ENCODE data around the gene GRIK2.

The GRIK2 gene

DNA sequence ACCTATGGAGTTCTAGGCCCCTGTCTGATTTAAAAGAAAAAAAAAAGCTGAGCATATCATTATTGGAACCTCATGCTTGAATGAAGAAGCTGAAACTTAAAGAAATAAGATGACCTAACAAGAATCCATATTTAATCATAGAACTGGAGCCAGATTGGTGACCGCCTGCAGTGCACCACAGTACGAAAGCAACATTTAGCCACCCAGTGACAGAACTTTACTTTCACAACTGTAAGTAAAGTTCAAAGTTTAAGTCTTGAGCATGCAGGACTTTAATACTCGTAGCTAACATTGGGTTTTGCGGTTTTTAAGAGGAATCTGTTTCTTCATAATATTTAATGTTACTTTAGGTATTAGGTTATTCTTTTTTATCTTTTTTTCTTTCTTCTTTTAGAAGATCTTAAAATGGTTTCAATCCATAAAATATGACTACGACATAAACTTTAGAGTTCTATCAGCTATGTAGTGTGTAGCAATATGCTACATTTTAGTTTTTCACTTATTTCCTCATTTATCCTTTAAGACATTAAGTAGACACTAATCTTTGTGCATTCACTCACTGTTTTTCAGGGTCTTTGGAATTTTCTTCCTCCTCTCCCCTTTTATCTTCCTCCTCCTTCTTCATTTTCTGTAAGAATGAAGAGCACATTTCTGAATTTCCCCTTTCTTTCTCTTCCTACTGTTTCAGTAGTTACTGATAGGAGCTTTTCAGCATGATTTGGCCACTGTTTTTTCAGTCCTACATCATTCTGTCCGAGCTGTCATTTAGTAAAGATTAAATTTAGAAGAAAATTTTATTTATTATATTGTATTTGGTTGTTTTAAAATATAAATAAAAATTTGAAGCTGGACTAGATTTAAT, 514.1 kb downstream of the GRIK2 start:
- TF ChIP-seq FOXP2 (optimal IDR thresholded peaks at IDR 0.05; ENCODE audit: borderline replicate concordance, extremely low read depth, extremely low read length, insufficient read depth) (no peak), POLR2AphosphoS5 (IDR thresholded peaks at IDR 0.05; ENCODE audit: low read depth, low read length) (no peak), TAF1 (IDR thresholded peaks at IDR 0.05; ENCODE audit: borderline replicate concordance, insufficient read depth, low read length) (no peak), SIN3A (IDR thresholded peaks at IDR 0.05; ENCODE audit: borderline replicate concordance, insufficient read depth, low read length) (no peak)
- TF ChIP-seq, protein P1, sequence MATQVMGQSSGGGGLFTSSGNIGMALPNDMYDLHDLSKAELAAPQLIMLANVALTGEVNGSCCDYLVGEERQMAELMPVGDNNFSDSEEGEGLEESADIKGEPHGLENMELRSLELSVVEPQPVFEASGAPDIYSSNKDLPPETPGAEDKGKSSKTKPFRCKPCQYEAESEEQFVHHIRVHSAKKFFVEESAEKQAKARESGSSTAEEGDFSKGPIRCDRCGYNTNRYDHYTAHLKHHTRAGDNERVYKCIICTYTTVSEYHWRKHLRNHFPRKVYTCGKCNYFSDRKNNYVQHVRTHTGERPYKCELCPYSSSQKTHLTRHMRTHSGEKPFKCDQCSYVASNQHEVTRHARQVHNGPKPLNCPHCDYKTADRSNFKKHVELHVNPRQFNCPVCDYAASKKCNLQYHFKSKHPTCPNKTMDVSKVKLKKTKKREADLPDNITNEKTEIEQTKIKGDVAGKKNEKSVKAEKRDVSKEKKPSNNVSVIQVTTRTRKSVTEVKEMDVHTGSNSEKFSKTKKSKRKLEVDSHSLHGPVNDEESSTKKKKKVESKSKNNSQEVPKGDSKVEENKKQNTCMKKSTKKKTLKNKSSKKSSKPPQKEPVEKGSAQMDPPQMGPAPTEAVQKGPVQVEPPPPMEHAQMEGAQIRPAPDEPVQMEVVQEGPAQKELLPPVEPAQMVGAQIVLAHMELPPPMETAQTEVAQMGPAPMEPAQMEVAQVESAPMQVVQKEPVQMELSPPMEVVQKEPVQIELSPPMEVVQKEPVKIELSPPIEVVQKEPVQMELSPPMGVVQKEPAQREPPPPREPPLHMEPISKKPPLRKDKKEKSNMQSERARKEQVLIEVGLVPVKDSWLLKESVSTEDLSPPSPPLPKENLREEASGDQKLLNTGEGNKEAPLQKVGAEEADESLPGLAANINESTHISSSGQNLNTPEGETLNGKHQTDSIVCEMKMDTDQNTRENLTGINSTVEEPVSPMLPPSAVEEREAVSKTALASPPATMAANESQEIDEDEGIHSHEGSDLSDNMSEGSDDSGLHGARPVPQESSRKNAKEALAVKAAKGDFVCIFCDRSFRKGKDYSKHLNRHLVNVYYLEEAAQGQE (IDR thresholded peaks at IDR 0.05; ENCODE audit: insufficient read depth in 1 of 2, low read depth in 2 of 2, low read length in 2 of 2): no peak

DNA sequence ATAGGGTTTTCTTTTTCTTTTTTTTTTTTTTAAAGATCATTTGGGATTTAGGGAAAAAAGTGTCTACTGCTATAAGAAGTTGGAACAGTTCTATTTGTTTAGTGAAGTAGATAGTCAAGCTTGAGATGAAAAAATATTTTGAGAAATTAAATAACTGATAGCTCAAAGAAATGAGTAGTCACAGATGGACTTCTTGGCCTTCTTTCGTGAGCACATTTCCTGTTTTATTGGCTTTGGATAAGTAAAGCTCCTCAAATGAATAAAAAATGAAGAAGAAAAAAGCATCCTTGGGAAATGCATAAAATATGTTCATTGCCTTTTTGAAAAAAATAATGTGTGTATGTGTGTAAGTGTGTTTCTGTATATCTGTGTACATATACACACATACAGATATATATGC, 515.9 kb downstream of the GRIK2 start:
- TF ChIP-seq FOXP2 (optimal IDR thresholded peaks at IDR 0.05; ENCODE audit: borderline replicate concordance, extremely low read depth, extremely low read length, insufficient read depth) (no peak), POLR2AphosphoS5 (IDR thresholded peaks at IDR 0.05; ENCODE audit: low read depth, low read length) (no peak), TAF1 (IDR thresholded peaks at IDR 0.05; ENCODE audit: borderline replicate concordance, insufficient read depth, low read length) (no peak), SIN3A (IDR thresholded peaks at IDR 0.05; ENCODE audit: borderline replicate concordance, insufficient read depth, low read length) (no peak)
- TF ChIP-seq, protein P1 (IDR thresholded peaks at IDR 0.05; ENCODE audit: insufficient read depth in 1 of 2, low read depth in 2 of 2, low read length in 2 of 2): no peak

DNA sequence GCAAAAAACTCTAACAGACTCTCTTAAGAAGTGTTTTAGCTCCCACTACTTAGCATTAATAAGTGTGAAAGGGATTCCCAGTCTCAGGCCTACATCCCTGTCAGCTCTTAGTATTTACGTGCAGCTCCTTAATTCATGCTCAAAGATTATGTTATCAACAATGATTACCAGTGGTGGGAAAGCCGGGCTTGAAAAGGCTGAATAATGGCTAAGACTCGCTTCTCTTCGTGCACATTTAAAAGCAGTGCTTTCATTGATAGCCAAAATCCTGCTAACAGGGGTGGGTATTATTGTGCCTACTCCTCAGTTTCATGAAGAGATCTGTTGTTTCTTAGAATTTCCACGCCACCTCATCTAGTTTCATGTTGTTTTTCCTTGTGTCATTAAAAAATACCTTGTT, 518.8 kb downstream of the GRIK2 start:
- TF ChIP-seq, protein P1 (IDR thresholded peaks at IDR 0.05; ENCODE audit: insufficient read depth in 1 of 2, low read depth in 2 of 2, low read length in 2 of 2): no peak
- no peak for TF ChIP-seq SIN3A (IDR thresholded peaks at IDR 0.05; ENCODE audit: borderline replicate concordance, insufficient read depth, low read length)
- no peak for TF ChIP-seq FOXP2 (optimal IDR thresholded peaks at IDR 0.05; ENCODE audit: borderline replicate concordance, extremely low read depth, extremely low read length, insufficient read depth)
- TF ChIP-seq TAF1 (IDR thresholded peaks at IDR 0.05; ENCODE audit: borderline replicate concordance, insufficient read depth, low read length): no peak
- no peak for TF ChIP-seq POLR2AphosphoS5 (IDR thresholded peaks at IDR 0.05; ENCODE audit: low read depth, low read length)

DNA sequence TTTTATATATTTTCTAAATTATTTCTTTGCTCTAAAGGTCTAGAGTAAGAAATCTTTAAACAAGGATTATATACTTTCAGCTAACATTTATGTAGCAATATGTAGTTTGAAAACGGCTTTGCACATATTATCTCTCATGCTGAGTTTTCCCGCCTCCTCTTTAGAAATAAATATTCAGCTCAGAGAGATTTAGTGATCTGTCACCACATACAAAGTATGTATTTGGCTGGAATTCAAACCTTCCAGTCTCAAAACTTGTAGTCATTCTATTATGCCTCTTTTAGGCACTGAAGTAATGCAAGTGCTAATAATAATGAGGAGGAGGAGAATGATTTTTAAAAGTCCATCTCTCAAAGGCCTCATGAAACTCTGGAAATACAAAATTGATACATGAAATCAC, 525.0 kb downstream of the GRIK2 start:
- TF ChIP-seq, protein P1 (IDR thresholded peaks at IDR 0.05; ENCODE audit: insufficient read depth in 1 of 2, low read depth in 2 of 2, low read length in 2 of 2): no peak
- no peak for TF ChIP-seq FOXP2 (optimal IDR thresholded peaks at IDR 0.05; ENCODE audit: borderline replicate concordance, extremely low read depth, extremely low read length, insufficient read depth)
- TF ChIP-seq POLR2AphosphoS5 (IDR thresholded peaks at IDR 0.05; ENCODE audit: low read depth, low read length): no peak
- TF ChIP-seq TAF1 (IDR thresholded peaks at IDR 0.05; ENCODE audit: borderline replicate concordance, insufficient read depth, low read length): no peak
- TF ChIP-seq SIN3A (IDR thresholded peaks at IDR 0.05; ENCODE audit: borderline replicate concordance, insufficient read depth, low read length): no peak

Data from PFSK-1 (cell line).